ENCODE measurements around the gene GORAB. TPM values are rescaled to one million over a fixed set of nuclear protein-coding genes. Genes with fewer than 3 reads are reported as not detected.

The GORAB gene
- polyA plus RNA-seq, 2 of the 4 experiments (the other 2 are of a cell fraction): 7.5 to 15.1 TPM

GRCh38 chr1:170580636-170581440 is 48.9 kb downstream of the GORAB start:
- H3K4me2 ChIP-seq: no peak overlapping the region
- no peak for ATAC-seq
- no peak overlapping the region for H3K4me3 ChIP-seq
- TF ChIP-seq HMGXB4 (CRISPR knock-in tag; IDR thresholded peaks at IDR 0.05; ENCODE audit: borderline replicate concordance) (no peak), EHF (CRISPR knock-in tag; IDR thresholded peaks at IDR 0.05) (no peak), EHMT2 (IDR thresholded peaks at IDR 0.05; ENCODE audit: low read depth) (no peak), HOXA7 (CRISPR knock-in tag; IDR thresholded peaks at IDR 0.05) (no peak), CBX8 (IDR thresholded peaks at IDR 0.05) (no peak)
- TF ChIP-seq, protein P1, sequence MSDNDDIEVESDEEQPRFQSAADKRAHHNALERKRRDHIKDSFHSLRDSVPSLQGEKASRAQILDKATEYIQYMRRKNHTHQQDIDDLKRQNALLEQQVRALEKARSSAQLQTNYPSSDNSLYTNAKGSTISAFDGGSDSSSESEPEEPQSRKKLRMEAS (IDR thresholded peaks at IDR 0.05): no peak
- no peaks in the 10 kb centered on the region for H3K9me3 ChIP-seq
- ChIA-PET POLR2A (no interaction called here), CTCF (no interaction called here)
- H3K4me1 ChIP-seq: no peaks in the 10 kb centered on the region
- WGBS (ENCODE audit: missing lambda C conversion rate): 0% methylated on average over 2 of the region's 2 CpGs
- no peak for FAIRE-seq
- H3K27ac ChIP-seq: no peak overlapping the region
- DNase-seq (ENCODE audit: low read depth in 1 of 2, low spot score in 1 of 2): no peak

GRCh38 chr1:170583186-170583585 is 51.2 kb downstream of the GORAB start:
- TF ChIP-seq, protein P2, sequence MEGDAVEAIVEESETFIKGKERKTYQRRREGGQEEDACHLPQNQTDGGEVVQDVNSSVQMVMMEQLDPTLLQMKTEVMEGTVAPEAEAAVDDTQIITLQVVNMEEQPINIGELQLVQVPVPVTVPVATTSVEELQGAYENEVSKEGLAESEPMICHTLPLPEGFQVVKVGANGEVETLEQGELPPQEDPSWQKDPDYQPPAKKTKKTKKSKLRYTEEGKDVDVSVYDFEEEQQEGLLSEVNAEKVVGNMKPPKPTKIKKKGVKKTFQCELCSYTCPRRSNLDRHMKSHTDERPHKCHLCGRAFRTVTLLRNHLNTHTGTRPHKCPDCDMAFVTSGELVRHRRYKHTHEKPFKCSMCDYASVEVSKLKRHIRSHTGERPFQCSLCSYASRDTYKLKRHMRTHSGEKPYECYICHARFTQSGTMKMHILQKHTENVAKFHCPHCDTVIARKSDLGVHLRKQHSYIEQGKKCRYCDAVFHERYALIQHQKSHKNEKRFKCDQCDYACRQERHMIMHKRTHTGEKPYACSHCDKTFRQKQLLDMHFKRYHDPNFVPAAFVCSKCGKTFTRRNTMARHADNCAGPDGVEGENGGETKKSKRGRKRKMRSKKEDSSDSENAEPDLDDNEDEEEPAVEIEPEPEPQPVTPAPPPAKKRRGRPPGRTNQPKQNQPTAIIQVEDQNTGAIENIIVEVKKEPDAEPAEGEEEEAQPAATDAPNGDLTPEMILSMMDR (IDR thresholded peaks at IDR 0.05): no peak
- TF ChIP-seq ZNF302 (CRISPR knock-in tag; IDR thresholded peaks at IDR 0.05) (no peak), RCOR1 (IDR thresholded peaks at IDR 0.05; ENCODE audit: low read depth, low read length) (no peak), TFCP2L1 (CRISPR knock-in tag; IDR thresholded peaks at IDR 0.05) (no peak), POLR2A (IDR thresholded peaks at IDR 0.05; ENCODE audit: low read length) (no peak), SREBF2 (IDR thresholded peaks at IDR 0.05) (no peak), EHMT2 (IDR thresholded peaks at IDR 0.05; ENCODE audit: low read depth) (no peak), ZFP36 (IDR thresholded peaks at IDR 0.05; ENCODE audit: borderline replicate concordance, partially characterized antibody) (no peak), JUN (IDR thresholded peaks at IDR 0.05) (no peak), TP53 (CRISPR knock-in tag; IDR thresholded peaks at IDR 0.05) (no peak), MAFK (IDR thresholded peaks at IDR 0.05; ENCODE audit: partially characterized antibody) (no peak), HMGXB4 (CRISPR knock-in tag; IDR thresholded peaks at IDR 0.05; ENCODE audit: borderline replicate concordance) (no peak), HOXA7 (CRISPR knock-in tag; IDR thresholded peaks at IDR 0.05) (no peak), NR3C1 (IDR thresholded peaks at IDR 0.05) (no peak), MYC (IDR thresholded peaks at IDR 0.05; ENCODE audit: borderline replicate concordance, low read length) (no peak), HEYL (CRISPR knock-in tag; IDR thresholded peaks at IDR 0.05) (no peak), RFX5 (IDR thresholded peaks at IDR 0.05) (no peak)
- TF ChIP-seq, protein P1 (IDR thresholded peaks at IDR 0.05): no peak
- TF ChIP-seq, protein P3, sequence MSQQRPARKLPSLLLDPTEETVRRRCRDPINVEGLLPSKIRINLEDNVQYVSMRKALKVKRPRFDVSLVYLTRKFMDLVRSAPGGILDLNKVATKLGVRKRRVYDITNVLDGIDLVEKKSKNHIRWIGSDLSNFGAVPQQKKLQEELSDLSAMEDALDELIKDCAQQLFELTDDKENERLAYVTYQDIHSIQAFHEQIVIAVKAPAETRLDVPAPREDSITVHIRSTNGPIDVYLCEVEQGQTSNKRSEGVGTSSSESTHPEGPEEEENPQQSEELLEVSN (IDR thresholded peaks at IDR 0.05; ENCODE audit: borderline replicate concordance, low read depth): no peak
- H3K27ac ChIP-seq: no peak overlapping the region
- POLR2A ChIA-PET: no interaction called here
- CTCF ChIA-PET: no interaction called here
- H3K4me2 ChIP-seq: no peak overlapping the region
- no peaks in the 10 kb centered on the region for H3K4me1 ChIP-seq
- WGBS (ENCODE audit: missing lambda C conversion rate): 17% methylated on average over 3 of the region's 3 CpGs
- H3K4me3 ChIP-seq: no peak overlapping the region
- no peak for FAIRE-seq
- peak in 1 of 2 experiments; percentile 34; a peak in 1 of 6 replicates for ATAC-seq
- no peak for DNase-seq (ENCODE audit: low read depth in 1 of 2, low spot score in 1 of 2)
- H3K9me3 ChIP-seq: no peaks in the 10 kb centered on the region
